Urinary bladder (tissue), 4 donors: ENCODE measurements around the gene NOC2L. TPM values are rescaled to one million over a fixed set of nuclear protein-coding genes. Genes with fewer than 3 reads are reported as not detected.
"Not testable (repeated sequence)": the region's sequence is repeated elsewhere in the genome, so short reads cannot be mapped to it uniquely, and the experiment has no call there.

ENCODE experiments used
- DNase-seq: peaks from one replicate; pipeline ENCODE4 v3.0.0-alpha.2; 2015; ENCODE audit errors: extremely low spot score
- H3K27ac ChIP-seq: one replicate; pipeline ENCODE4 v1.5.1; 2013; ENCODE audit warnings: low read depth, mild to moderate bottlenecking, moderate library complexity
- H3K36me3 ChIP-seq: one replicate; pipeline ENCODE4 v1.6.1; 2013; ENCODE audit warnings: mild to moderate bottlenecking, moderate library complexity; ENCODE audit not compliant: insufficient read depth
- H3K4me1 ChIP-seq: one replicate; pipeline ENCODE4 v1.6.1; 2013; ENCODE audit warnings: mild to moderate bottlenecking, moderate library complexity; ENCODE audit not compliant: insufficient read depth
- H3K4me3 ChIP-seq: one replicate; pipeline ENCODE4 v1.5.1; 2013; ENCODE audit warnings: low read depth, low read length
- WGBS: extraction: QIAGEN DNeasy Blood & Tissue Kit; methylation state at CpG from one replicate; pipeline ENCODE4 v1.1.7; 2013; 5-methylcytosine and 5-hydroxymethylcytosine counted together
- polyA plus RNA-seq: library from polyadenylated mRNA; stranded (reverse); fragments of 200-250 nt; gene quantifications from one replicate; pipeline ENCODE4 v1.2.3, GENCODE V29; 2013
- total RNA-seq: library from RNA; depleted of rRNA; stranded (reverse); fragments of >200 nt; gene quantifications from one replicate; pipeline ENCODE4 v1.2.3, GENCODE V29; 2014
- donor health status: healthy with polysubstance abuse.
- donor health status: healthy.

Gene NOC2L
- total and polyA plus RNA-seq, 2 donors: 27.1 to 59.5 TPM

DNA sequence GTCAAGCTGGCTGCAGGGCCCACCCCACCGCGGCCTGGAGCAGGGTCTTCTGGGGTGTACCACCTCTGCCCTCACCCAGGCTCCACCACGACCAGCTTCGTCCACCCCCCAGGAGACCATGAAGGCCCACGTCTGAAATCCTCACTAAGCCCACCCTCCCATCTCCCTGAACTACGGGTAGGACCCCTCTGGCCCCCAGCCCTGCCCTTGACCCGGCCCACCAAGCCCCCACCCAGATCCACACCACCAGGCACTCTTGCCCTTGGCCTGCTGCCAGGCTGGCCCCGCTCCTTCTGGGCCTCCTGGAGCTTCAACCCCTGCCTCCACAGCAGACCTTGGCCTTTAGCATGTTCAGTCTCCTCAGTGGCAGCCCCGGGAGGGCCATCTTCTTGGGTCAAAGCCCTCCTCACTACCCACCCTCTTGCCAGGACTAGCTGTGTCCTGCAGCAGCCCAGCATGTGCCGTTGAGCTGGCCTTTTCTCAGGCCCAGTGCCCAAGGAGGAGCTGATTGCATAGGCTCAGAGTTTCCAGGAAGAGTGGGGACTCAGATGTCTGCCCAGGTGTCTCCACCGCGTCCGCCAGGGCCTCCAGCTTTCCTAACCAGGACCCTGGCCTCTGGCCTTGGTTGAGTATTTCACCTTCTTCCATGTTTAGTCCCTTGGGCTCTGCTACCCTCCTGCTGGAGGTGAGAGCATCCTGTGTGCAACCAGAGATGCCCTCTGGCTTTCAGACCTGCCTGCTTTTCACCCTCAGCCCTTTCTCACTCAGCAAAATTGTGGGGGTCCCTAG, 53.1 kb downstream of the NOC2L start:
- 73% methylated on average over 13 of the region's 13 CpGs for WGBS
- no peak for DNase-seq
- Histone ChIP-seq H3K4me3 (no peak overlapping the region), H3K36me3 (no peaks in the 10 kb centered on the region), H3K27ac (no peak overlapping the region), H3K4me1 (peaks cover 2% of the 10 kb centered on the region)

DNA sequence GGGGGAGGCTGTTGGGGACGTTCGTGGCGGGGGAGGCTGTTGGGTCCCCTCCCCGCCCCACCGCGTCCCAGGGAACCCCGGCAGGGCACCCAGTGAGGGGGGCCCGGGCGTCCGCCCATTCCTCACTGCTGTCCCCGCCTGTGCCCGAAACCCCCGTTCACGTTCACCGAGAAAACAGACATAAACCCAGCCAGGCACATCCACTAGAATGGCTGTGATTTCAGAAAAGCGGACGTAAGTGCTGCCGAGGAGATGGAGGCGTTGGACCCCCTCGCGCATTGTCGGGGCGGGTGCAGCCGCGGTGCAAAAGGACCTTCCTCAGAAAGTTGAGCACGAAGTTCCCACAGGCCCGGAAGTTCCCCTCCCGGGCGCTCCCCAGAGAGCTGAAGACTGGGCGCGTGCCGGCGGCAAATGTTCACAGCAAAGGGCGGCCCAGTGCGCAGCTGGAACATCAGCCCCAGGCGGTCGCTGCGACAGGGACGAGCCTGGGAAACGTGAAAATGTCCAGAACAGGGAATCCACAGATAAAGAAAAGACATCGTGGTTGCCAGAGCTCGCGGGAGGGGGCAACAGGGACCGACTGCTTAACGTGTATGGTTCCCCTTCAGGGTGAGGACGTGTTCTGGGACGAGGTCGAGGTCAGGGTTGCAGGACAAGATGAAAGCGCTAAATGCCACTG, 53.8 kb downstream of the NOC2L start:
- H3K4me3 ChIP-seq: peak overlapping the region; percentile 7
- H3K27ac ChIP-seq: no peak overlapping the region
- DNase-seq: no peak
- H3K36me3 ChIP-seq: no peaks in the 10 kb centered on the region
- WGBS: 15% methylated on average over 49 of the region's 49 CpGs
- H3K4me1 ChIP-seq: peaks cover 2% of the 10 kb centered on the region

DNA sequence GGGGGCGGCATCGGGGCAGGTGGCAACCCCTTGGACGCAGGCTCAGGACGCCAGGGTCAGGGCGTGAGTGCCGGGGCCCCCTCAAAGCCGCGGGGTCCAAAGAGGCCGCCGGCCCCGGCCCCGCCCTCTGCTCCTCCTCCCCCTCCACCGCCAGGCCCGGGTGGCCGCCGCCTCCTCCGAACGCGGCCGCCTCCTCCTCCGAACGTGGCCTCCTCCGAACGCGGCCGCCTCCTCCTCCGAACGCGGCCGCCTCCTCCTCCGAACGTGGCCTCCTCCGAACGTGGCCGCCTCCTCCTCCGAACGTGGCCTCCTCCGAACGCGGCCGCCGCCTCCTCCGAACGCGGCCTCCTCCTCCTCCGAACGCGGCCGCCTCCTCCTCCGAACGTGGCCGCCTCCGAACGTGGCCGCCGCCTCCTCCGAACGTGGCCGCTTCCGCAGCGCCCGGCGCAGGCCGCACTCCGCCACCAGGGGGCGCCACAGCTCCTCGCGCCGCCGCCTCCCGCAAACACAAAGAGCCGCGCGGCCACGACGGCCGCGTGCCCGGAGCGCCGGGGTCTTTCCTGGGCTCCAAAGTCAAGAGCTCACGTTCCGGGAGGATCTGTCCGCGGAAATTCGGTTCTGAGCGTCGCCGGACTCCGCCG, 54.6 kb downstream of the NOC2L start:
- Histone ChIP-seq H3K27ac (no peak overlapping the region), H3K4me1 (no peaks in the 10 kb centered on the region), H3K4me3 (peak overlapping the region; percentile 32), H3K36me3 (no peaks in the 10 kb centered on the region)
- 5% methylated on average over 91 of the region's 91 CpGs for WGBS
- DNase-seq: no peak

DNA sequence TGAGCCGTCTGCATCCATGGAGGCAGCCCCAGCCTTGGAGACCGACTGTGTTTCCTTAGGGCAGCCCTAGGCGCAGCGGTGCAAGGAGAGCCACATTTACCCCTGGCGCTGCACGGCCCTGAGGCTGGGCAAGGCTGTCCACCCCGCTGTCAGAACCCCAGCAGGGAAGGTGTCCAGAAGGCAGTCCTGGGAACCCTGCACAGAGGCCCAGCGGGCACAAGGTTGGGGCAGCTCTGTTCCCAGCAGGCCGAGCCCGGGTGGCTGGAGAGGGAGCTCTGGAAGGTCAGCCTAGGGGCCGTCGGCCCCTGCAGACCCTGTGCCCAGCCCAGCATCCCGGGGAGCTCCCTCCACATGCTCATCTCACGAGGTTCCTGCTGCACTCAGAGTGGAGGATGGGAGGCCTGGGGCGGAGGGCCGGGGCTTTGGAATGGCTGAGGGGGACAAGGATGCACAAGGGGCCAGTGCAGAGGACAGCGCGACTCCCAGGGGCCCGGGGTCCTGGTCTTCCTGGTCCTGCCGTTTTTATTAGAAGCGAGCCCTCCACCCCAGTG, 55.3 kb downstream of the NOC2L start:
- 89% methylated on average over 21 of the region's 21 CpGs for WGBS
- no peak for DNase-seq
- peak overlapping the region; percentile 32 for H3K4me3 ChIP-seq
- no peak overlapping the region for H3K27ac ChIP-seq
- no peaks in the 10 kb centered on the region for H3K4me1 ChIP-seq
- no peaks in the 10 kb centered on the region for H3K36me3 ChIP-seq

DNA sequence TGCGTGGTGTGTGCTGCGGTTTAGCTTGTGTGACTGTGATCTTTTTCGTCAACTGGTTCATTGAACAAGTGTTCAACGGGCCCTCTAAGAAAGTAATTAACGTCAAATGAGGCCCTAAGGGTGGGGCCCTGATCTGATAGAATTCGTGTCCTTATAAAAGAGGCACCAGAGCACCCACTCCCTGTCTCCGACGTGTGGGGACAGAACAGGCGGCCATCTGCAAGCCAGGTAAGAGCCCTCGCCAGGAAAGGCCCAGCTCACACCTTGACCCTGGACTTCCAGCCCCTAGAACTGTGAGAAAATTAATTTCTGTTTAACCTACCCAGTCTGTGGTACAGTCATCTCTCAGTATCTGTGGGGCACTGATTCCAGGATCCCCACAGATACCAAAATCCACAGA, 55.8 kb downstream of the NOC2L start:
- Histone ChIP-seq H3K4me3 (no peak overlapping the region), H3K27ac (no peak overlapping the region), H3K4me1 (no peaks in the 10 kb centered on the region), H3K36me3 (no peaks in the 10 kb centered on the region)
- WGBS: 95% methylated on average over 10 of the region's 10 CpGs
- no peak for DNase-seq

DNA sequence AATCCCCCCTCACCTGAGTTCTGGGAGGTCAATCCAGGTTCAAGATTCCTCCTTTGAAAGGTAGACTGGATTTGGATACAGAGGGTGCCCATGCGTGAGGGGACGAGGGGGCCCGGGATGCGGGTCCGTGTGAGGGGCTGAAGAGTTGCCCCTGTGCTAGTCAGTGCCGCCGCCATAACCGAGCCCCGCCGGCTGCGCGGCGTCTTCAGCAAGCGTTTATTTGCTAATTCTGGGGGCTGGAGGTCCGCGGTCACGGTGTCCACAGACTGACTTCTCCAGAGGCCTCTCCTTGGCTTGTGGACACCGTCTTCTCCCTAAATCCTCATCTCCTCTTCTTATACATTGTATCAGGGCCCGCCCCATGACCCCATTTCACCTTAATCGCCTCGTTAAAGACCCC, 56.3 kb downstream of the NOC2L start:
- 95% methylated on average over 21 of the region's 21 CpGs for WGBS
- Histone ChIP-seq H3K27ac (no peak overlapping the region), H3K4me1 (no peaks in the 10 kb centered on the region), H3K36me3 (no peaks in the 10 kb centered on the region), H3K4me3 (no peak overlapping the region)
- DNase-seq: no peak

DNA sequence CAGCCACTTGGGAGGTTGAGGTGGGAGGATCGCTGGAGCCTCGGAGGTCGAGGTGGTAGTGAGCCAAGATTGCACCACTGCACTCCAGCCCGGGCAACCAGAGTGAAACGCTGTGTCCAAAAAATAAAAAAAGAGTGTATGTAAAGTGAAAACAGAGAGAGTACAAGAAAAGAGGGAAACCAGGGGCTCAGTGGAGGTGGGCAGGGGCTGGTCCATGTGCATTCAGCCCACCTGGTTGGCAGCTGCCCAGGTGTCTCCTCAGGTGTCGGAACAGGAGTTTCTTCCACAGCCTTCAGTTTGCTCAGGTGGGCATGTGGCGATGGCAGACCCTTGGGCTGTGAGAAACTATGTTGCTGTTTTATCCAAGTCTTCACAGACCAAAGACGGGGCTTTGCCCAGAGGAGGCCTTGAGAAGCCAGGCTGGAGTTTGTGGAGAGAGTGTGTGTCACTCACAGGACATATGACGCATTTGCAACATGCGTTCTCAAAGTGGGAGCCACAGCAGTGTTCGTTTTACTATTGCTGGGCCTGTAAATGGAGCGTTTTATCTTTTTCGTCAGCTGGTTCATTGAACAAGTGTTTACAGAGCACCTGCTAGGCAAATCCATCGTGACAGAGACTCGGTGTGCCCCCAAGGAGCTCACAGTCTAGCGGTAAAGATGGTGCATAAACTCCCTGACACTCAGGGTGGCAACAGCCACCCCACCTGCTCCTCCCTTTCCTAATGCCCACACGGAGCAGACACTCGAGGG, 57.8 kb downstream of the NOC2L start:
- no peak overlapping the region for H3K27ac ChIP-seq
- H3K36me3 ChIP-seq: no peaks in the 10 kb centered on the region
- 76% methylated on average over 18 of the region's 18 CpGs for WGBS
- no peak overlapping the region for H3K4me3 ChIP-seq
- H3K4me1 ChIP-seq: no peaks in the 10 kb centered on the region
- DNase-seq: no peak

DNA sequence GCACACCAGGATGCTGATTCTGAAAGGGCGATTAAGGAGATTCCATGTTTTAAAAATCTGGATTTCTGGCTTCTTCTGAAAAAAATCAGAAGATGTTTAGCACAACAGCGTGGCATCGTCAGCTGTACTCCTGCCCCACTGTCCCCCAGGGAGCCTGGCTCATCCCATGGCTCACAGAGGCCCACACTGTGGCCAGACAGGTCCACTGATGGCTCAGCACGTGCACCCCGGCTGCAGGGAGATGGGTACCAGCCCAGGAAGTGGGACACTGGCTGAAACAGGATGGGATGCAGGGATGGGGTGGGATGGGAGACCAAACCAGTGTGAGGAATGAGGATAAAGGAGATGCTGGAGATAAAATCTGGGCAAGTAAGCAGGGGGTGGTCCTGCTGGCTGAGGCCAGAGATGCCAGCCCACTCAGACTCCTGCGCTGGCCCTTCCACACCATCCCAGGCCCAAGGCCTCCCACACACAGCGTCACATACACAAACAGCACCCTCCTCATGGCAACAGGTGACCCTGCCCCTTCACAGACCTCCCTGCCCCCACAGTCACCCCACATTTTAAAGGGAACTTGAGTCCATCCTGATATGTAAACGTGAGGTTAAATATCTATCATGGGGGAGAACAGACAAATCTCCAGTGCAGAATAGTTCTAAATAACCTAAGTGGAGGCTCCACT, 59.3 kb downstream of the NOC2L start:
- Histone ChIP-seq H3K4me3 (no peak overlapping the region), H3K36me3 (no peaks in the 10 kb centered on the region), H3K4me1 (no peaks in the 10 kb centered on the region), H3K27ac (no peak overlapping the region)
- 83% methylated on average over 8 of the region's 8 CpGs for WGBS
- DNase-seq: no peak

DNA sequence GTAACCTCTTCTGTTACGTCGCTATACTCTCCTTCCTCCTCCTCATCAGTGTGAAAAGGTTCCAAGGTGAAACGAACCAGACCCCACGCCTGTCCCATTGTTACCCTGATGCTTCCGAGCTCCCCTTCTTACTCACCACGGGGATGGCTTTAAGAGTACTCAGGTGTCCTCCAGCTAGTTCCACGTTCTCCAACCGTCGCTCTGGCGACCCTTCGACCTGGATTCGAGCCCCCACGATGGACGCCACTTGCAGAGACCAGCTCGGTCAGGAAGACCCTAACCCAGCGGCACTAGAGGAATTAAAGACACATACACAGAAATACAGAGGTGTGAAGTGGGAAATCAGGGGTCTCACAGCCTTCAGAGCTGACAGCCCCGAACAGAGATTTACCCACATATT, 61.1 kb downstream of the NOC2L start:
- DNase-seq, H3K36me3 ChIP-seq: not testable (repeated sequence)
- 70% methylated on average over 17 of the region's 17 CpGs for WGBS

DNA sequence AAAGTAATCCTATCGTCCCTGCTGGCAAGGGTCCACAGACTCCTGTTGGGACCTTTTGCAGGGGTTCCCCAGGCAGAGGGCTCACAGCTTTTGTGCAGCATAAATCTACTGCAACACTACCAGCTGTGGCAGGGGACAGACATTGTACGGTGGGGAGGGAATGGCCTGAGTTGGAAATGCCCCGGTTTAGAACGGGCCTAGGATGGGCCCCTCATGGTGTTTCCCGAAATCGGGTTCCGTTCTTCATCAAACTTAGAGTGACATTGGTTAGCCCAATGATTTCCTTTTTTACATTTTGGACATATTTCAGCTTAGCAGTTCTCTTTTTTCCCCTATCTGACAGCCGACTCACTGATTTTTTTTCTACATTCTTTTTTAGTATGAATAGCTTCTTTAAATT, 61.8 kb downstream of the NOC2L start:
- 58% methylated on average over 8 of the region's 8 CpGs for WGBS
- H3K4me3 ChIP-seq: no peak overlapping the region
- no peaks in the 10 kb centered on the region for H3K4me1 ChIP-seq
- H3K36me3 ChIP-seq: no peaks in the 10 kb centered on the region
- H3K27ac ChIP-seq: no peak overlapping the region
- no peak for DNase-seq

More for the DNA sequence above, 61.1 kb downstream of the NOC2L start:
- H3K4me1 ChIP-seq, H3K4me3 ChIP-seq, H3K27ac ChIP-seq: not testable (repeated sequence)
